T-helper 9 cell (primary cell): Measurements from ENCODE around the gene GALNT7.

Experiments used
- DNase-seq: peaks from one replicate; pipeline ENCODE4 v3.0.0-alpha.2; 2020

The GALNT7 gene

GRCh38 chr4:173360587-173361221, 192.1 kb downstream of the GALNT7 start:
- no peak for DNase-seq

GRCh38 chr4:173362666-173363065, 194.1 kb downstream of the GALNT7 start:
- DNase-seq, result no peak

GRCh38 chr4:173365359-173365996, 196.9 kb downstream of the GALNT7 start:
- no peak for DNase-seq

GRCh38 chr4:173367285-173367684, 198.7 kb downstream of the GALNT7 start:
- no peak for DNase-seq

- no peak for DNase-seq
Measured at GRCh38 chr4:173367946-173368345, 199.3 kb downstream of the GALNT7 start.

GRCh38 chr4:173370130-173370476, 201.5 kb downstream of the GALNT7 start:
- peak; percentile 41 for DNase-seq

GRCh38 chr4:173370477-173371291, 202.1 kb downstream of the GALNT7 start, which contains the start of gene SAP30:
TSS of gene SAP30 (plus strand) at chr4:173370954. CDS start at chr4:173371183, 229 bp downstream.
- peak; percentile 98 for DNase-seq

GRCh38 chr4:173371292-173372192, 202.9 kb downstream of the GALNT7 start:
- peak; percentile 30 for DNase-seq
